ENCODE data around the gene AIFM2.
A peak's percentile ranks its signal among the peaks of the same experiment; 100 is the strongest.

AIFM2 gene

GRCh38 chr10:70135046-70135445 is 2.4 kb upstream of the AIFM2 start:
- H3K4me1 ChIP-seq (ENCODE audit: insufficient read depth, poor library complexity, severe bottlenecking) = peaks cover 15% of the 10 kb centered on the region
- no peaks in the 10 kb centered on the region for H3K27me3 ChIP-seq (ENCODE audit: insufficient read depth, poor library complexity, severe bottlenecking)
- no peak overlapping the region for H3K4me3 ChIP-seq (ENCODE audit: severe bottlenecking)
- ATAC-seq (ENCODE audit: low read depth) = no peak
- no peak for DNase-seq (ENCODE audit: low spot score)
- H3K36me3 ChIP-seq (ENCODE audit: low read depth) = 0 out of 2 replicates have a peak, but pooled peaks cover 2% of the 10 kb centered on the region
- H3K9me3 ChIP-seq (ENCODE audit: severe bottlenecking) = no peaks in the 10 kb centered on the region
- no peak for TF ChIP-seq CTCF (IDR thresholded peaks at IDR 0.05; ENCODE audit: poor library complexity, severe bottlenecking)
- no peak overlapping the region for H3K27ac ChIP-seq (ENCODE audit: poor library complexity, severe bottlenecking)

- H3K36me3 ChIP-seq (ENCODE audit: low read depth) = peaks cover 3% of the 10 kb centered on the region; the same call in 1 of the 2 replicates
- no peaks in the 10 kb centered on the region for H3K27me3 ChIP-seq (ENCODE audit: insufficient read depth, poor library complexity, severe bottlenecking)
- peaks cover 6% of the 10 kb centered on the region for H3K4me1 ChIP-seq (ENCODE audit: insufficient read depth, poor library complexity, severe bottlenecking)
- H3K27ac ChIP-seq (ENCODE audit: poor library complexity, severe bottlenecking) = no peak overlapping the region
- no peaks in the 10 kb centered on the region for H3K9me3 ChIP-seq (ENCODE audit: severe bottlenecking)
- no peak for TF ChIP-seq CTCF (IDR thresholded peaks at IDR 0.05; ENCODE audit: poor library complexity, severe bottlenecking)
- peak overlapping the region; percentile 46 for H3K4me3 ChIP-seq (ENCODE audit: severe bottlenecking)
- DNase-seq (ENCODE audit: low spot score) = no peak
- ATAC-seq (ENCODE audit: low read depth) = peak; percentile 13; the same call in 2 of the 3 replicates
Measured at GRCh38 chr10:70131560-70131937, 1.1 kb downstream of the AIFM2 start.

GRCh38 chr10:70130878-70131559 is 1.6 kb downstream of the AIFM2 start:
- ATAC-seq (ENCODE audit: low read depth) (peak; percentile 35), DNase-seq (ENCODE audit: low spot score) (no peak)
- TF ChIP-seq CTCF (IDR thresholded peaks at IDR 0.05; ENCODE audit: poor library complexity, severe bottlenecking) = no peak
- Histone ChIP-seq H3K4me1 (ENCODE audit: insufficient read depth, poor library complexity, severe bottlenecking) (peaks cover 6% of the 10 kb centered on the region), H3K27ac (ENCODE audit: poor library complexity, severe bottlenecking) (no peak overlapping the region), H3K4me3 (ENCODE audit: severe bottlenecking) (no peak overlapping the region), H3K9me3 (ENCODE audit: severe bottlenecking) (no peaks in the 10 kb centered on the region), H3K27me3 (ENCODE audit: insufficient read depth, poor library complexity, severe bottlenecking) (no peaks in the 10 kb centered on the region), H3K36me3 (ENCODE audit: low read depth) (peaks cover 3% of the 10 kb centered on the region; the same call in 1 of the 2 replicates)

GRCh38 chr10:70126700-70127395 is 5.8 kb downstream of the AIFM2 start:
- peaks cover 3% of the 10 kb centered on the region; the same call in 1 of the 2 replicates for H3K36me3 ChIP-seq (ENCODE audit: low read depth)
- ATAC-seq (ENCODE audit: low read depth) = no peak
- no peak overlapping the region for H3K4me3 ChIP-seq (ENCODE audit: severe bottlenecking)
- no peaks in the 10 kb centered on the region for H3K27me3 ChIP-seq (ENCODE audit: insufficient read depth, poor library complexity, severe bottlenecking)
- H3K9me3 ChIP-seq (ENCODE audit: severe bottlenecking) = no peaks in the 10 kb centered on the region
- H3K4me1 ChIP-seq (ENCODE audit: insufficient read depth, poor library complexity, severe bottlenecking) = peaks cover 6% of the 10 kb centered on the region
- TF ChIP-seq CTCF (IDR thresholded peaks at IDR 0.05; ENCODE audit: poor library complexity, severe bottlenecking) = no peak
- DNase-seq (ENCODE audit: low spot score) = no peak
- no peak overlapping the region for H3K27ac ChIP-seq (ENCODE audit: poor library complexity, severe bottlenecking)
